NCI-H446 (cell line): ENCODE results near the gene IGFL4.

Source experiments
- DNase-seq, 2 experiments: peaks; one replicate each; lab custom pipeline; 2025; lab: John Stamatoyannopoulos, UW

IGFL4 gene

GRCh38 chr19:45994456-45994997 lies 46.3 kb downstream of the IGFL4 start:
- DNase-seq = no peak

- DNase-seq = no peak
These were observed 50.6 kb downstream of the IGFL4 start for GRCh38 chr19:45990113-45990728.
